B cell (primary cell): Measurements from ENCODE around the gene RNF212. TPM values are rescaled to one million over a fixed set of nuclear protein-coding genes. Genes with fewer than 3 reads are reported as not detected.

Experiments used
- ATAC-seq: fragments of 200-7000 bp; cut with Tn5 transposase; one replicate; pipeline ENCODE4 v1.10.0; 2021; ENCODE audit warnings: low read depth, mild to moderate bottlenecking, moderate number of reproducible peaks, moderate library complexity
- CTCF ChIA-PET: fragments of 350-600 bp; sonication (Branson Sonifier 250); formaldehyde crosslinking; loops from one replicate; lab custom pipeline; 2021; ENCODE audit warnings: antibody characterized with exemption, inconsistent platforms; lab: Charles Lee
- POLR2A ChIA-PET: fragments of 350-600 bp; sonication (Branson Sonifier 250); formaldehyde crosslinking; loops from one replicate; lab custom pipeline; 2021; ENCODE audit warnings: antibody characterized with exemption; lab: Charles Lee
- DNase-seq: peaks from one replicate; pipeline ENCODE4 v3.0.0; 2013
- H2AFZ ChIP-seq: 2 replicates; pipeline ENCODE4 v1.6.1; 2012; ENCODE audit warnings: mild to moderate bottlenecking, low read depth, low read length; ENCODE audit not compliant: insufficient read depth, poor library complexity, severe bottlenecking
- H3K27ac ChIP-seq, 2 donors: 1 replicate in 1 of 2; 2 replicates in 1 of 2; pipeline ENCODE4 v1.5.1; 2012 to 2013; ENCODE audit warnings: low read length in 2 of 2, mild to moderate bottlenecking in 2 of 2, moderate library complexity in 1 of 2
- H3K27me3 ChIP-seq, 4 experiments: fragments of 200-600 bp in 1 of 4; sonication (generic) in 1 of 4; replicated peaks in 1 of 4; 1 replicate in 2 of 4; 2 replicates in 2 of 4; pipeline versions ENCODE4 v1.6.1 to v1.7.0; 2013 to 2016; ENCODE audit warnings: low read length in 3 of 4, mild to moderate bottlenecking in 2 of 4, mixed read lengths in 1 of 4, moderate library complexity in 1 of 4; ENCODE audit not compliant: insufficient read depth in 4 of 4, control insufficient read depth in 3 of 4; ENCODE audit errors: control extremely low read depth in 1 of 4
- H3K36me3 ChIP-seq, 2 experiments: replicated peaks in 1 of 2; 1 replicate in 1 of 2; 2 replicates in 1 of 2; pipeline versions ENCODE4 v1.6.1 to v1.7.1; 2013; ENCODE audit warnings: low read length in 1 of 2; ENCODE audit not compliant: insufficient read depth in 2 of 2, control insufficient read depth in 1 of 2; ENCODE audit errors: control extremely low read depth in 1 of 2, extremely low read depth in 1 of 2
- H3K4me1 ChIP-seq, 2 donors: fragments of 200-600 bp in 1 of 2; sonication (generic) in 1 of 2; 1 replicate in 1 of 2; 2 replicates in 1 of 2; pipeline versions ENCODE4 v1.5.1 to v1.6.1; 2013 to 2017; ENCODE audit warnings: low read length in 2 of 2; ENCODE audit not compliant: control insufficient read depth in 2 of 2, insufficient read depth in 2 of 2
- H3K4me2 ChIP-seq: replicated peaks from 2 replicates; pipeline ENCODE3; 2012; ENCODE audit warnings: mild to moderate bottlenecking, low read depth, low read length; ENCODE audit not compliant: poor library complexity, severe bottlenecking
- H3K4me3 ChIP-seq, 5 experiments: fragments of 200-600 bp in 1 of 5; sonication (generic) in 1 of 5; 1 replicate in 3 of 5; 2 replicates in 2 of 5; pipeline versions ENCODE4 v1.5.1 to v1.7.0; 2011 to 2016; ENCODE audit warnings: low read length in 4 of 5, mild to moderate bottlenecking in 4 of 5, low read depth in 2 of 5, control low read depth in 1 of 5, moderate library complexity in 1 of 5; ENCODE audit not compliant: insufficient read depth in 1 of 5; ENCODE audit errors: control extremely low read depth in 1 of 5, extremely low read depth in 1 of 5
- H3K79me2 ChIP-seq: fragments of 200-600 bp; sonication (generic); one replicate; pipeline ENCODE4 v1.6.0; 2016; ENCODE audit warnings: low read length; ENCODE audit not compliant: control insufficient read depth, insufficient read depth
- H3K9ac ChIP-seq: fragments of 200-600 bp; sonication (generic); 2 replicates; pipeline ENCODE4 v1.6.1; 2017; ENCODE audit warnings: mild to moderate bottlenecking, low read length, moderate library complexity
- H3K9me3 ChIP-seq, 3 donors: one replicate each; pipeline versions ENCODE4 v1.6.1 to v1.7.1; 2013; ENCODE audit warnings: low read length in 2 of 3; ENCODE audit not compliant: control insufficient read depth in 2 of 3, insufficient read depth in 1 of 3; ENCODE audit errors: control extremely low read depth in 1 of 3
- H4K20me1 ChIP-seq: 2 replicates; pipeline ENCODE4 v1.6.0; 2012; ENCODE audit warnings: mild to moderate bottlenecking, low read length; ENCODE audit not compliant: insufficient read depth, control insufficient read depth, poor library complexity, severe bottlenecking
- H3K27ac Mint-ChIP-seq: one replicate; pipeline ENCODE4 v1.8.0; 2021; ENCODE audit warnings: mixed read lengths
- H3K27me3 Mint-ChIP-seq: one replicate; pipeline ENCODE4 v1.8.0; 2021; ENCODE audit warnings: mixed read lengths
- H3K4me1 Mint-ChIP-seq: one replicate; pipeline ENCODE4 v1.8.0; 2021; ENCODE audit warnings: mixed read lengths
- H3K4me3 Mint-ChIP-seq: one replicate; pipeline ENCODE4 v1.8.0; 2021; ENCODE audit warnings: mixed read lengths
- H3K9me3 Mint-ChIP-seq: one replicate; pipeline ENCODE4 v1.8.0; 2022; ENCODE audit warnings: mixed read lengths; ENCODE audit not compliant: insufficient read depth
- CTCF ChIP-seq: fragments of 200-600 bp; IDR thresholded peaks from one replicate; pipeline ENCODE4 v1.8.0; 2022; ENCODE audit warnings: antibody characterized with exemption, mild to moderate bottlenecking
- EZH2 ChIP-seq: IDR thresholded peaks from 2 replicates; pipeline ENCODE4 v1.6.1; 2012; ENCODE audit warnings: borderline replicate concordance, low read depth, mild to moderate bottlenecking, moderate library complexity, low read length; ENCODE audit not compliant: insufficient read depth, poor library complexity, severe bottlenecking
- whole genome bisulfite sequencing: methylation state at CpG from one replicate; pipeline ENCODE4 v1.1.5; 2013; ENCODE audit warnings: missing lambda C conversion rate; ENCODE audit not compliant: insufficient coverage; 5-methylcytosine and 5-hydroxymethylcytosine counted together
- intact Hi-C: fragments of 100-400 bp; cut with micrococcal nuclease; formaldehyde crosslinking; loops from one replicate; pipeline ENCODE4 v1.10.0; 2022
- polyA plus RNA-seq: library from polyadenylated mRNA; depleted of rRNA; stranded (reverse); fragments of >200 nt; gene quantifications from 2 replicates; pipeline ENCODE4 v1.2.3, GENCODE V29; 2012
- total RNA-seq, 2 donors: library from RNA; stranded (reverse); fragments of 120-200 nt in 1 of 2; gene quantifications; 1 replicate in 1 of 2; 2 replicates in 1 of 2; pipeline versions ENCODE4 v1.2.3 to v1.2.4, GENCODE V29; 2013 to 2022

Gene RNF212
- total and polyA plus RNA-seq, 2 donors (not counting 1 experiment from before 2014, with no cell fraction given) = 2.1 to 5.9 TPM

GRCh38 chr4:1027219-1027914 is 86.0 kb downstream of the RNF212 start:
- Mint-ChIP-seq H3K27ac (peak overlapping the region; percentile 26), H3K9me3 (no peaks in the 10 kb centered on the region), H3K27me3 (no peaks in the 10 kb centered on the region), H3K4me3 (no peak overlapping the region), H3K4me1 (peaks cover 18% of the 10 kb centered on the region)
- H3K36me3 ChIP-seq = peaks cover 0 to 2% of the 10 kb centered on the region in 2 experiments
- ChIA-PET CTCF (interaction anchor here (1.5 kb wide), 1 partner anchor 10 kb away, joined by 4 read pairs; no protein-coding TSS in a partner anchor), POLR2A (no interaction called here)
- H3K4me1 ChIP-seq = peaks cover 10 to 23% of the 10 kb centered on the region in 2 donors
- H3K9ac ChIP-seq = no peak overlapping the region
- no peak overlapping the region for H3K4me2 ChIP-seq
- H3K4me3 ChIP-seq = no peak overlapping the region
- no peaks in the 10 kb centered on the region for H3K79me2 ChIP-seq
- WGBS = 86% methylated on average over 26 of the region's 26 CpGs
- intact Hi-C loops = no loop called here
- TF ChIP-seq CTCF (no peak), EZH2 (no peak)
- peaks cover 0 to 6% (median 0%) of the 10 kb centered on the region in 3 donors for H3K9me3 ChIP-seq
- no peak overlapping the region for H3K27ac ChIP-seq
- no peak overlapping the region for H2AFZ ChIP-seq
- ATAC-seq = no peak
- peaks cover 0 to 21% (median 0%) of the 10 kb centered on the region in 4 experiments for H3K27me3 ChIP-seq
- DNase-seq = no peak
- no peaks in the 10 kb centered on the region for H4K20me1 ChIP-seq

- CTCF ChIA-PET = no interaction called here
- intact Hi-C loops = loop anchor here (1.0 kb wide), 2 partner anchors 15 to 30 kb away; partner anchors contain the start of gene FGFRL1
- TF ChIP-seq CTCF = no peak
- no peak for TF ChIP-seq EZH2
- H3K9ac ChIP-seq = no peak overlapping the region
- ATAC-seq (peak; percentile 78), DNase-seq (peak; percentile 84)
- peak overlapping the region; percentile 55 for H3K4me2 ChIP-seq
- POLR2A ChIA-PET = no interaction called here
- peaks cover 0 to 6% (median 0%) of the 10 kb centered on the region in 3 donors for H3K9me3 ChIP-seq
- Mint-ChIP-seq H3K27me3 (no peaks in the 10 kb centered on the region), H3K27ac (peak overlapping the region; percentile 86), H3K4me3 (peak overlapping the region; percentile 64), H3K4me1 (peaks cover 30% of the 10 kb centered on the region), H3K9me3 (no peaks in the 10 kb centered on the region)
- WGBS = 38% methylated on average over 15 of the region's 17 CpGs
- no peak overlapping the region for H3K4me3 ChIP-seq
- no peaks in the 10 kb centered on the region for H4K20me1 ChIP-seq
- peak overlapping the region in 1 of 2 donors; percentile 18 for H3K27ac ChIP-seq
- peak overlapping the region; percentile 28 for H2AFZ ChIP-seq
- H3K4me1 ChIP-seq = peaks cover 23 to 36% of the 10 kb centered on the region in 2 donors
- peaks cover 0 to 2% of the 10 kb centered on the region in 2 experiments for H3K36me3 ChIP-seq
- peaks cover 0 to 14% (median 0%) of the 10 kb centered on the region in 4 experiments for H3K27me3 ChIP-seq
- H3K79me2 ChIP-seq = no peaks in the 10 kb centered on the region
Measured at GRCh38 chr4:1026115-1026514, 87.2 kb downstream of the RNF212 start.
